COLO668 (cell line): Measurements from ENCODE around the gene MNAT1.
"Not testable (repeated sequence)": the region's sequence is repeated elsewhere in the genome, so short reads cannot be mapped to it uniquely, and the experiment has no call there.

Experiments
- DNase-seq: peaks from one replicate; lab custom pipeline; 2025; ENCODE audit not compliant: unreplicated experiment; lab: John Stamatoyannopoulos, UW

Gene MNAT1

DNA sequence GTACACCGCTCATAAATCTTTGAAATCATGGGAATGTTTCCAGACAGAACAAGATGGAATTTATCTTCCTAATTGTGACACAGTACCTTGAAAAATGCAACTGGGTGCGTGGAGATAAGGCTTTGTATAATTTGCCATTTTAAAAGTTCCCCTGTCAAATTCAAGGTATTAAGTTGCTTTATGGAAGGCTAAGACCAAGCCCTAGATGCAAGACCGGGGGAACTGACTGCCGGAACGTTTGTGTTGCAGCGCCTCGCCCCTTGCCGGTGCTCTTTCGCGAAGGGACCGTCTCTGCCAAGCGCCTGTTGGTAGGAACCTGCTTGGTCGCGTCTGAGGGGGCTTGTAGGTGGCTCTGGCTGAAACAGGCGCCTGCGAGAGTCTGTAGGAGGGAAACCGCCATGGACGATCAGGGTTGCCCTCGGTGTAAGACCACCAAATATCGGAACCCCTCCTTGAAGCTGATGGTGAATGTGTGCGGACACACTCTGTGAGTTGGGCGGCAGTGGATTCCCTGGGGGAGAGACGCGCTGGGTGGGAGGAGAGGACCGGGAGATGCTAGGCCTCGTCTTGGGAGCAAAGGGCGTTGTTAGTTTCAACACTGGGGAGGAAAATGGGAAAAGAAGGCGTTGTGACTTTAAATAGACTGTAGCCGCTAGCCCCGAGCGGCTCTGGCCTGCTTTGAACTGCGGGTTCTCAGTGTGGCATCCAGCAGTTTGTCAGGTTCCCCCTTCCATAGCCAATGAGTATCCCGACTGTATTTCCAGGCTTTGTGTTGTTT is at the start of gene MNAT1:
MNAT1 (plus strand) TSS at position 297 of the 778 bp plus-strand sequence; CDS start at position 399, 102 bp downstream.
- peak; percentile 89 for DNase-seq

DNA sequence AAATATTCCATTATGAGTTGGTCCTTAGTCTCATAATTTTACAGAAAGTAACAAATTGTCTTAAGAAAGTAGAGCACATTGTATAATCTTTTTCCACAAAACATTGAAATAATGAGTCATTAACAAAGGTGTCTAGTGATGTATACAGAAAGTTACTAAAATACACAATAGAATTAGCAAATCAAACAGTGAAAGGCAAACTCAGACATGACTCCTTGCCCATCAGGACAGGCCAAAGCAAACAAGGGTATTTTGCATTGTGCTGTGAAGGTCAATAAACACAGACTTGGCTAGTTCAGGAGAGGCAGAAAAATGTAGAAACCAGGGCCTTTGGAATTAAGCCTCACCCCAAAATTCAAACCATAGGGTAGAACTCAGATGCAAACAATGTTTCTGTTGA is 47.7 kb upstream of the MNAT1 start:
- no peak for DNase-seq

DNA sequence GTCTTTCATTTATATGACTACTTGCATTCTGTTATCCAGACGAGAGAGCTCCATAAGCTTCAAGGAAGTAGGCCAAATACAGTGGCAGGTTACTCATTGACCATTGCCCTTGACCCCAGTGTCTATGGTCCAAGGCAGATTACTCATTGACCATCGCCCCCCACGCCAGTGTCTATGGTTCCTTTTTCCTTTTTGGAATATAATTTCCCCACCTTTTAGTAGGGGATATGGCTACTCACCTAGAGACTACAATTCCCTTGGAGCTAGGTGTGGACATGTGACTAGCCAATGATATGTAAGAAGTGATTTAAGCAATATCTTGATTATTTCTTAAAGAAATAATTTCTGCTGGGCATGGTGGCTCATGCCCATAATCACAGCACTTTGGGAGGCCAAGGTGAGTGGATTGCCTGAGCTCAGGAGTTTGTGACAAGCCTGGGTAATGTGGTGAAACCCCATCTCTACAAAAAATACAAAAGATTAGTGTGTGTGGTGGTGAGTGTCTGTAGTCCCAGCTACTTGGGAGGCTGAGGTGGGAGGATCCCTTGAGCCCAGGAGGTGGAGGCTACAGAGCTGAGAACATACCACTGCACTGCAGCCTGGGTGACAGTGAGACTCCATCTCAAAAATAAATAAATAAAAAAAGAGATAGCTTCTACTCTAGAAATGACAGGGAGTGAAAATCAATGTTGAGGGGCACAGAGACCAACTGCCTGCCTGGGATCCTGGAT is 43.0 kb upstream of the MNAT1 start:
- no peak for DNase-seq

DNA sequence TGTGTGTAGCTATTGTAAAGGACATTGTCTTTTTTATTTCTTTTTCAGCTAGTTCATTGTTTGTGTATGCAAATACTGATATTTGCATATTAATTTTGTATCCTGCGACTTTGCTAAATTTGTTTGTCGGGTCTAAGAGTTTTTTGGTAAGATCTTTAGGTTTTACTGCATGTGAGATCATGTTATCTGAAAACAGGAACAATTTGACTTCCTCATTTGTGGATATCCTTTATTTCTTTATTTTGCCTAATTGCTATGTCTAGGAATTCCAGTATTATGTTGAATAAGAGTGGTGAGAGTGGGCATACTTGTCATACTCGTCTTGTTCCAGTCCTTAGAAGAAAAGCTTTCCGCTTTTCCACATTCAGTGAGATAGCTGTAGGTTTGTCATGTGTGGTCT is 39.2 kb upstream of the MNAT1 start:
- DNase-seq: no peak

DNA sequence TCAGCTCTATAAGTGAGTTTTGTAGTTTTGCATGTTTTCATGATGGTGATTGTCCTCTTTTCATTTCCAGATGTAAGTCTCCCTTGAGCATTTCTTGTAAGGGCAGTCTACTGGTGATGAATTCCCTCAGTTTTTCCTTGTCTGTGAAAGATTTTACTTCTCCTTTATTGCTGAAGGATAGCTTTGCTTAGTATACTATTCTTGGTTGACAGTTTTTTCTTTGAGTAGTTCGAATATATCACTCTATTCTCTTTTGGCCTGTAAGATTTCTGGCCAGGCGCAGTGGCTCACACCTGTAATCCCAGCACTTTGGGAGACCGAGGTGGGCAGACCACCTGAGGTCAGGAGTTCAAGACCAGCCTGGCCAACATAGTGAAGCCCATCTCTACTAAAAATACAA is 34.0 kb upstream of the MNAT1 start:
- no peak for DNase-seq

DNA sequence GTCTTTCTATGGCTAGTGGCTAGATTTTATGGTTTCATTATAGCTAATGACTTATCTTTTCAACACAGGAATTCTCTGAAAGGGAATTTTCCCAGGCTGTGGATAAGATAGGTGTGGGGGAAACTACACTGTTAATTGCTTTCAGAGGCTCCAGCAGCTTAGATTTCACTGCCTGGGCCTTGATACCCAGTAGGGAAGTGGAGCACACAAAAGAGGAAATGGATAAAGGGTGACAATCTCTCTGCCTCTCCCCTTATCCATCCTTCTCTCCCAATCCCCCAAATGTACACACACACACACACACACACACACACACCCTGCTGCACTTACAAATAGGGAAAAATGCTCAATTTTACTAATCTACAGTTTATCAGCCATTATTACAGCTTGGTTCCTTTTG is 29.5 kb upstream of the MNAT1 start:
- no peak for DNase-seq

DNA sequence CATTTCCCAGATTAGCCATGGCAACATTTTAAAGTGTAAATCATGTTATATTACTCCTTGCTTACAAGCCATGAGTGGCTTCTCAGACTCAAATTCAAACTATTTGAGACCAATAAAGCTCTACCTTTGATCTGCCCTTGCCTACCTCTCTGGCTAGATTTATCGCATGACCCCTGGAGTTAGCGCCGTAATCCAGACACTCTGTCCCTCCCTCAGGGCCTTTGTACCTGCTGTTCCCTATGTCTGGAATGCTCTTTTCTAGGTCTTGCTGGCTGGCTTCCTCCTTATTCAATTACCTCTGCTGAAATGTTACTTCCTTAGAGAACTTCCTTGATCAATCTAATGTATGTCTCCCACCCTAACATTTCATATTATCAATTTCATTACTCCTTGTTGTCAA is 26.7 kb upstream of the MNAT1 start:
- no peak for DNase-seq

DNA sequence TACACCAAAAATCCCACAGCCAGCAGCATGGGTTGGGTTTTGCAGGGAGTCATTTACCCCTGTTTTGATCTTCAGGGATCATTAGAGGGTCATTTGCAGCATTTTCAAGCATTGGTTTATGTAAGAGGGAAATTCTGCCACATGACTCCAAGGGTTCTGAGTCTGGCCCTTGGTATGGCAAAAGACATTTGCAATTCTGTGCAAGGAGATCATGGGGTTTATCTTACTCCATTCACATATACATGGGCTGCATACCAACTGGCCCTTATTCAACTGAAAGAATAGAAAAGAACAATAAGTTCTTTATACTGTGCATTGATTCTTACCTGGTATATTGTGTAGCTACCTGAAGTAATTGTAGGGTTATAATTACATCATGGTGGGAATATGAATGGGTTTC is 24.1 kb upstream of the MNAT1 start:
- DNase-seq: no peak

DNA sequence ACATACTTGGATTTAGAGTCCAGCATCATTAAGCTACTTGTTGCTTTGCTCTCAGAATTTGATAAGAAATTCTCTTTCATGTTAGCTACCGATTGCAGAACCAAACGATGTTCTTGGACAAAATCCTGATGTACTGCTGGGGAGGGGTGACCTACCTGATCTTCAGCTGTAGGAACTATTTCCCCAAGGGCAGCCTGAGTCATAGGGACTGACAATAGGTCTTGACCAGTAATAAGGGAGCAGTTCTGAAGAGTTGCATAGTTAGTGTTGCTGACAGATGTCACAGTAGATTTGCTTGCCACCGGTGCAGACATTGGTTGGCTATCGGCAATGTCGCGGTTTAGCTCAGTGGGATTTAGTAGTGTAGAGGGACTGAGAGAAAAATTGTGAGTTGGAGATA is 21.0 kb upstream of the MNAT1 start:
- no peak for DNase-seq

DNA sequence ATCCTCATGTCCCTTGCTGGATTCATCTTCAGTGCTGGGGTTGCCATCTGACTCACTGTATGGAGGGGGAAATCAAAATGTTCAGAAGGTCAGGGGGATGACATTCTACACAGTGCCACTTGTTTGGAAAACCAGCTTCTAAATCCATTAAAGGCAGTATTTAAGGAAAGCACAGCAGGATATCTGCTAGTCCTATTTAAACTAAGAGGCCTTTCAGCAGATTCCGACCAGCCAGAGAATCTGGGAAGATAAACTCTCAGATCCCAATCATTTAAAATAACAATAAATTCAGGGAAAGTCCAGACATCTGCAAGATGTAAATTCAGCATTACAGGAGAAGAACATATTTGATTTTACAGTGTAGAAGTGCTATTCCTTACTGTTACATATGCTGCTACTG is 14.2 kb upstream of the MNAT1 start:
- no peak for DNase-seq

DNA sequence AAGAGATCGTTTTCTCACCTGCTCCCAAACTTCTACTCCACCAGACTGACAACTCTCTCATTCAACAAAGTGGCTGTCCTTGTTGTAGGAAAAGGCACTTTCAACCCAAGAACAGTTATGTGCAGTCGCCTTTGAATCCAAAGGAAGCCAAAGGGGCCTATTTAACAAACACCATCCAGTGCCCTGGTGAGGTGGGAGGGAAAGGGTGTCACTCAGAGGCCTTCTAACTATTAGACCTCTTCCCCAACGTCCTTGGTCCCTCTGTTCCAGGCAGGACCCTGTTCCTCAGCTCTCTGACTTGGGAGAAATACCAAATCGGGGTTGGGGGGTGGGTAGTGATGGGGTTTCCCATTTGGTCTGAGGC is 13.6 kb upstream of the MNAT1 start:
- DNase-seq: no peak

DNA sequence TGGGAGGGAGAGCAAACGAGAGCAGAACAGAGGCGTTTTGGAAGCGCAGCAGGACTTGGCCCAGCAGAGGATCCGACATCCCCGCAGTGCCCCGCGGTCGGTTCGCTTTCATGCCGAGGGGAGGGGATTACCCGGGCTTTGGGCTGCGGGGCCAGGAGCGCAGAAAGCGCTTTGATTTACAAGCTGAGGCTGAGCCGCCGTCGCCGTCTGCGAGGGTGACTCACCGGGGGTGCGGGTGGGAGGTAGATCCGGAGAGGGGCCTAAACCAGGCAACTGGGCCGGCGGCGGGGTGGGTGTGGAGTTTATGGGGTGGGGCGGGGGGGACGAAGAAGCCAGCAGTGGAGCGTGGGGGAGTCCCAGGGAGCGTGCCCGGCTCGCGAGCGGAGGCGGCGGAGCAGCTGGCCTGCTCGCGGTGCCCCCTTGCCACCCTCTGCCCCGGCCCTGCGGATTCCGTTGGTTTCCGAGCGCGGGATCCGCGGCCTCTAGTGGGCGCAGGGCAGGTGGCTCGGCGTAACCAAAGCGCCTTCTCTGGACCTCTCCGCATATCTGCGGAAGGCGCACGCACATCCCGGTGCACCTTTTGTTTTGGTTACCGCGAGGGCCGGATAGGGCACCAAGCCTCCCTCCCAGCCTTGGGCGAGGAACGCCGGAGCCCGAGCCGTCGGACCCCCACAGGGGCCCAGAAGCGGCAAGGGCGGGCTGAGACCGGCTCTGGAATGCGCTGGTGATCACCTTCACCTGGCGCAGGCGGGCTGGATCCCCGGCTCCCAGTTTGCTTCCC is 13.0 kb upstream of the MNAT1 start:
- peak; percentile 85 for DNase-seq

DNA sequence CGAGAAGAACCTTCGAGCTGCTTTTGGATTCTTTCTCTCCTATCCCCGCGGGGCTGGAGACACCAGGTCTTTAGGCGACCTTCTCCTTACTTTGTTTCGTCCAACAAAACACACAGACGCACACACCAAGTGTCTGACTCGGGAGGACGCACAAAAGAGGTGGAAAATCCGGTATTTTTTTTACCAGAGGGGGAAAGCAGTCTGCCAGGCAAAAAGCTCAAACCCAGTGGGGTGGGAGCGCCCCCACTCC is 12.5 kb upstream of the MNAT1 start:
- no peak for DNase-seq

DNA sequence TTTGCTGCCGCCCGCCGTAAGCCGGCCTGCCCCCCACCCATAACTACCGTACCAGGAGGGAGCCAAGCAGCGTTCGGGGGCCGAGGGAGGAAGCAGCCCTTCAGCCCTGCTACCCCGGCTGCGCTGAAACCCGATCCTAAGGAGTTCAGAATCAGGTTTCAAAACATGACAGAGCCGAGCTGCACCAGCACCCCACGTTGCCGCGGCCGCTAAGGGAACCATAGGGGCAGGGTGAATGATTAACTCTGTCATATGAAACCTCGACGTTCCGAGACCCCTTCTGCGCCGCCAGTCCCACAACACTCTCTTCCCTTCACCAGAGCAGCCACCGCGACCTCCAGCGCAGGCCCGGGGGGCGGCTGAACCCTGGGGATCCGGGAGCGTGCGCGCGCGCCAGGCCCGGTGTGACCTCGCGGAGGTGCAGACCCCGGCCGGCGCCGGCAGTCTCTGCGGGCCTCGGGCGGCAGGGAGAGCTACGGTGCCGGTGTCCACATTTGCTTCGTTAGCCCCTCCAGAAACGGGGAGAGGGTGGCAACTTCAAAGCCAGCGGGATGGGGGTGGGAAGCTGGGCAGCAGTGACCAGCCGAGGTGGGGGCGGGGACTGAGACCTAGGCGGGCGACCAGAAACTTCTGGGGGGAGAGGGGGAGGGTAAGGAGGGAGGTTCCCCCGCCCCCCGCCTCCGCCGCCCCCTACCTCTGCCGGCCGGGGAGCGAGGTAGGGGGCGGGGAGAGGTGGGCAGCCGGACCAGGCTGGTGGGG is 12.0 kb upstream of the MNAT1 start:
- peak; percentile 96 for DNase-seq

DNA sequence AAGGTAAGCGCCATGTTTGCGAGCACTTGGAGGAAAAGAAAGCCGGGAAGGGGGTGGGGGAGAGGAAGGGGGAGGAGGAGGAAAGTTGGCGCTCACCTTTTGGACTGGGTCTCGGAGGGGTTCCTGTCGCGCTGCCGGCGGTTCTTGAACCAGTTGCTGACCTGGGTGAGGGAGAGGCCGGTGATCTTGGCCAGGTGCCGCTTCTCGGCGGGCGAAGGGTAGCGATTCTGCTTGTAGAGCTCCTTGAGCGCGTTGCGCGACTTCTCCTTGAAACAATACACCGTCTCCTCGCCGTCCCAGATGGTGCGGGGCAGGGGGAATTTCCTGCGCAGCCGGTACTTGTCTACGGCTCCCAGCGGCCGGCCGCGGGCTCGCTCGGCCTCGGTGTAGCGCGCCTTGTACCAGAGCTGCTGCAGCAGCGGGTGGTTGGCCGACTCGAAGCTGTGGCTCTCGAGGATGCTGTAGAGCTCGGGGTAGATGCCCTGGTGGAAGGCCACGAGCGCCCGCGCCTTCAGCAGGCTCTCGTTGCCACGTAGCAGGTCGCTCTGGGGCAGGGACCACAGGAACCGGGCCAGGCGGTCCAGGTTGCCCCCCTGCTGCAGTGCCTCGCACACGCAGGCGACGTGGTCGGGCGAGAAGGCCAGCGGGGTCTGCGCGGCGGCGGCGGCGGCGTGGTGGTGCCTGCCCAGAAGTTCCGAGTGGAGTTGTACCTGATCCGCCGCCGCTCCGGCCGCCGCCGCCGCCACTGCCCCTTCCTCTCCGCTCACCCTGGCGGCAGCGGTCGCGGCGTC is 11.2 kb upstream of the MNAT1 start:
- peak; percentile 80 for DNase-seq

DNA sequence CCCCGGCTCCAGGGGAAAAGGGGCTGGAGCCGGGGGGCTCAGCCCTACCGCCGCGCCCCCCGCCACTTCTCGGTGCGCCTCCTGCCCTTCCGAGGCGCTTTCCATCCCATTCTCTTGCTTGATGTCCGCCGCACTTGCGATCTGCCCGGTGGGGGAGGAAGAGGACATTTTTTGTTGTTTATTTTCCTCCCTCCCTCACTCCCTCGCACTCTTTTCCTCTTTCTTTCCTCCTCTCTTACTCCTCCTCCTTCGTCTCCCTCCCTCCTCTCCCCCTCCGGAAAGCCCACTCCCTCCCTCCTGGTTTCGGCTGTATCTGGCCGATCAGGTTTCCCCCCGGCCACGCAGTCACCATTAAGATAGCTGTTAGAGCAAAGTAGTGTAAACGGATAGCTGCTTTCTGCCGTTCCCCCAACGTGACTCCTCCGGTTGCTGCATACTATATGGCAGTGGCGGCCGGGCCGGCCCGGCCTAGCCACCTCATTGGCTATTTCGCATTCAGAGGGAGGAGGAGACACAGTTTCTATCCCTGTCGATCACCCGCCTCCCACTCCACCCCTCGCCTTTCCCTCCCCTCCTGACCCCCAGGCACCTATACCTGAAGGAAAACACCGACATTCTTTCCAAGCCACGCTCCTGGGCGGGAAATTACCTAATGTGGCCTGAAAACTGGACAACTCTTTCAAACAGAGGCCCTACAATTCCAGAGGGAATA is 10.5 kb upstream of the MNAT1 start, which contains the start of gene SIX4:
SIX4 (minus strand) TSS at position 445 of the 712 bp plus-strand sequence; CDS start at position 168, 277 bp downstream.
- peak; percentile 93 for DNase-seq

DNA sequence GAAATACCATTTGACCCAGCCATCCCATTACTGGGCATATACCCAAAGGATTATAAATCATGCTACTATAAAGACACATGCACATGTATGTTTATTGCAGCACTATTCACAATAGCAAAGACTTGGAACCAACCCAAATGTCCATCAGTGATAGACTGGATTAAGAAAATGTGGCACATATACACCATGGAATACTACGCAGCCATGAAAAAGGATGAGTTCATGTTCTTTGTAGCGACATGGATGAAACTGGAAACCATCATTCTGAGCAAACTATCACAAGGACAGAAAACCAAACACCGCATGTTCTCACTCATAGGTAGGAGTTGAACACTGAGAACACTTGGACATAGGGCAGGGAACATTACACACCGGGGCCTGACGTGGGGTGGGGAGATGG is 3.3 kb upstream of the MNAT1 start:
- not testable (repeated sequence) for DNase-seq

DNA sequence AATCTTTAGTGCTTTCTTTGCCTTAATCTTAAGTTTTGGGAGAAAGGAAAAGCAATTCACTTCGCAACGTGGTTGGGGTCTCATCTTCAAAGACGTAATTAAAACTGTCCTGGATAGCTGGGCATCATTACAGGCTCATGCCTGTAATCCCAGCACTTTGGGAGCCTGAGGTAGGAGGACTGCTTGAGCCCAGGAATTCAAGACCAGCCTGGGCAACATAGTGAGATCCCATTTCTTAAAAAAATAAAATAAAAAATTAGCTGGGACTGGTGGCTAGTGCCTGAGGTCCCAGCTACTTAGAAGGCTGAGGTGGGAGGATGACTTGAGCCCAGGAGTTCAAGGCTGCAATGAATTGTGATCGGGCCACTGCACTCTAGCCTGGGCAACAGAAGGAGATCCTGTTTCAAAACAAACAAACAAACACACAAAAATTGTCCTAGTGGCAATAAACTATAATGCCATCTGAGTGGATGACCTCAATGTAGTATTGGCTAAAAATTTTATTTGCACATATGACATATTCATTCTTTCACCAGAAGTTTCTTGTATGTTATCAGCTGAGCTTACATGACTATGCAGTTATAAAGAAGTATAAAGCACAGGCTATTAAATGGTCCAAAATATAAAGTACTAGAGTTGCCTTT is 1.6 kb upstream of the MNAT1 start:
- no peak for DNase-seq

DNA sequence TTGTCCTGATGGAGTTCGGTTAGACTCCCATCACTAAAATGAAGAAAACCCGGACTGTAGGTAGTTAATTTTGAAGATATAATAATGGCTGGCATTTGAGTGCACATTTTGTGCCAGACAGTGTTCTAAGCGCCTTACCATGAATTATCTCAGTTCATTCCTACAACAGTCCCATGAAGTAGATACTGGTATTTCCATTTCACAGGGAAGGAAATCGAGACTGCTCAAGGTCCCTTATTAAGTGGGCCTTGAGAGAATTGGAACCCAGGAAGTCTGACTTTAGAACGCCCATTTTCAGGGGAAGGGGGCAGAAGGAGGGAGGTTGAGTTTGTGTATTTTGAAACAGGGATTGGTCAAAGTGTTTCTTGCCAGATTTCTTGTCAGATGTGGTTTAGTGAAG is 855 bp downstream of the MNAT1 start:
- no peak for DNase-seq
